GM03348 (cell line): ENCODE results near the gene TRIM58.
A peak's percentile ranks its signal among the peaks of the same experiment; 100 is the strongest.

Experiments used
- DNase-seq: peaks from one replicate; pipeline ENCODE4 v3.0.0; 2012; ENCODE audit warnings: low spot score

Gene TRIM58

GRCh38 chr1:247895163-247895637 lies 38.2 kb downstream of the TRIM58 start, which contains the start of gene OR2W3:
OR2W3 (plus strand) TSS chr1:247895587; CDS start chr1:247895587, 0 bp downstream.
- DNase-seq, result no peak

GRCh38 chr1:247895976-247896375 lies 39.0 kb downstream of the TRIM58 start:
- no peak for DNase-seq

- no peak for DNase-seq
Measured at GRCh38 chr1:247904122-247904521, 47.1 kb downstream of the TRIM58 start.

DNA sequence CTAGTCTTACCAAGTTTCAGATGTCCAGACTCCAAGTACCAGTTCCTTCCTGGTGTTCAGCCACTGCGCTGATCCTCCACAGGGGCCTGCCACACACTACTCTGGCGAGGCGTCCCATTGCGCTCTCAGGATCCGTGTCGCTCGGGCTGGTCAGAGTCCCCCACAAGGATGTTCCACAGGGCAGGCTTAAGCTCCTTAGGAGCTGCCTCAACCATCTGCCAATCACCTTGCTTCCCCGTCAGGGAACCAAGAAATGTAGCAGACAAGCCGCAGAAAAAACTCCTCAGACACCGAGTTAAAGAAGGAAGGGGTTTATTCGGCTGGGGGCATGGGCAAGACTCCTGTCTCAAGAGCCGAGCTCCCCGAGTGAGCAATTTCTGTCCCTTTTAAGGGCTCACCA lies 48.2 kb downstream of the TRIM58 start:
- DNase-seq, result no peak

- DNase-seq, result no peak
Measured at GRCh38 chr1:247905910-247906503, 49.0 kb downstream of the TRIM58 start.

GRCh38 chr1:247906504-247907047 lies 49.6 kb downstream of the TRIM58 start:
- peak; percentile 9 for DNase-seq

DNA sequence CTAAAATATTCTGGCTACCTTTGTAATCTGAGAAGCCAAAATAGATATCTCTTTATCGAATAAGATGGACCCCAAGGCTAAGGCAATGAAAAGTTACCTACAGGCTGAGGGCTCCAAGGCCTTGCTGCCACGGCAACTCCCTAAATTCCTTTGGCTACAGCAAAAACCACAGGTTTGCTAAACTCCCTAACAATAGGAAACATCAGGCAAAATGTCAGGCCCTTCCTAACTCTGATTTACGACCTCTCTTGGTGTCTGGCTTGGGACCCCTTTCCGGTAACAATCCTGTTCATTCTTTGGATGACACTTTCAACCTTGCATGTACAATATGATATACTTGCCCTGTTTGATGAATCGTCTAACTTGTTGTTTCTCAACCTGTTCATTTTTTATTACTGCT lies 51.8 kb downstream of the TRIM58 start:
- DNase-seq, result no peak

- no peak for DNase-seq
Measured at GRCh38 chr1:247913786-247914185, 56.8 kb downstream of the TRIM58 start.

GRCh38 chr1:247914941-247915662 lies 58.1 kb downstream of the TRIM58 start:
- DNase-seq, result no peak

DNA sequence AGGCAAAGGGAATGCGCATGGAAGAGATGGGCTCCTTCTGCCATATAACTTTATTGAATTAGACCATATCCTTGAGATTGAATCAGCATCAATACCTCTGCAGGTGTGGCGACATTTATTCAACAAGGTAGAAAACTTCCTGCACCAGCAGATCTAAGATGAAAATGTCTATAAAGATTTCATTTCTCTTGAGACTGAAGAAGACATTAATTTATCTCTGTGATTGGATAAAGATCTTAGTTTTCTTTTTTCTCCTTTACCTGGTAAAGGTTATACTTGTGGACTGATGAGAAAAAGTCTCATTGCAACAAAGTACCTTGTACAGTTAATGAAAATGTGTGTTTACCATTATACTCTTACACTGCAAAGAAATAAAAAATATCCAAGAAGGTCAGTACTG lies 63.0 kb downstream of the TRIM58 start, which contains the start of gene OR2T8:
Gene OR2T8 (plus strand): TSS at position 301 of the 400 bp plus-strand sequence. CDS start 766 bp downstream, outside the sequence.
- no peak for DNase-seq

DNA sequence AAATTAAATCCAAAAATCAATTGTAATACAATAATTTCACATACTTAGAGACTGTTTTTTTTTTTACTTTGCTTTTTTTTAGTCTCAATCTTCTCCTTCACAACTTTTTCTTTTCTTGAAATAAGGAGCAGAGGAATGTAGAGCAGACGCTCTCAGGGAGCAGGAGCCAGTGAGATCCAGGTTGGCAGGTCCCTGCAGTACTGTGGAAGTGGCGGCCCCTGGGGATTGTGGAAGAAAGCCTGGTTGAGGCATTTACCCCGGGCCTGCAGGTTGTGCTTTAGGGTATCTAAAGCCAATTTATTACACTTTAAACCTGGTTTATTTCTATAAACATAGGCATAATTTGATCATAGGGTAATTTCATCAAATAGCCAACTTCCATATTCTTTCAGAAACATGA lies 67.0 kb downstream of the TRIM58 start:
- DNase-seq, result no peak

GRCh38 chr1:247924868-247925267 lies 67.9 kb downstream of the TRIM58 start, which contains the start of gene OR2AJ1:
OR2AJ1 (plus strand) TSS chr1:247924889; CDS start chr1:247933769, 8,880 bp downstream.
- no peak for DNase-seq
